Measurements from ENCODE around the gene ITGAV. TPM values are rescaled to one million over a fixed set of nuclear protein-coding genes. Genes with fewer than 3 reads are reported as not detected.

The ITGAV gene
- total and polyA plus RNA-seq, 2 experiments from 2014 or later, result 32.7 to 135 TPM

- TF ChIP-seq EZH2 (IDR thresholded peaks at IDR 0.05; ENCODE audit: borderline replicate concordance) (no peak), CTCF (IDR thresholded peaks at IDR 0.05; ENCODE audit: poor library complexity) (no peak), EZH2phosphoT487 (IDR thresholded peaks at IDR 0.05; ENCODE audit: low read depth, severe bottlenecking, unreplicated experiment) (no peak)
- Histone ChIP-seq H3K9me3 (ENCODE audit: low read depth) (no peaks in the 10 kb centered on the region), H3K36me3 (replicated peaks; ENCODE audit: insufficient read depth, low read depth) (no peaks in the 10 kb centered on the region), H3K9me2 (replicated peaks; ENCODE audit: insufficient read depth) (no peaks in the 10 kb centered on the region), H3K4me1 (ENCODE audit: insufficient read depth) (no peaks in the 10 kb centered on the region), H3K4me2 (no peak overlapping the region), H3K27me3 (no peaks in the 10 kb centered on the region), H2AFZ (no peak overlapping the region), H4K20me1 (ENCODE audit: insufficient read depth, poor library complexity, severe bottlenecking) (no peaks in the 10 kb centered on the region), H3K4me3 (no peak overlapping the region), H3K79me2 (peaks cover 5% of the 10 kb centered on the region), H3K27ac (no peak overlapping the region)
- DNase-seq (ENCODE audit: low spot score), result no peak
- WGBS (ENCODE audit: low lambda C conversion rate, missing lambda C conversion rate), result 86% methylated on average over 3 of the region's 3 CpGs
Observed at GRCh38 chr2:186624276-186624675, 34.4 kb downstream of the ITGAV start.

GRCh38 chr2:186629250-186629996, 39.6 kb downstream of the ITGAV start:
- Histone ChIP-seq H3K4me3 (no peak overlapping the region), H3K9me2 (replicated peaks; ENCODE audit: insufficient read depth) (no peaks in the 10 kb centered on the region), H3K9me3 (ENCODE audit: low read depth) (no peaks in the 10 kb centered on the region), H3K36me3 (replicated peaks; ENCODE audit: insufficient read depth, low read depth) (no peaks in the 10 kb centered on the region), H3K27ac (no peak overlapping the region), H2AFZ (no peak overlapping the region), H4K20me1 (ENCODE audit: insufficient read depth, poor library complexity, severe bottlenecking) (no peaks in the 10 kb centered on the region), H3K79me2 (peaks cover 2% of the 10 kb centered on the region), H3K4me1 (ENCODE audit: insufficient read depth) (no peaks in the 10 kb centered on the region), H3K4me2 (no peak overlapping the region), H3K27me3 (no peaks in the 10 kb centered on the region)
- 84% methylated on average over 1 of the region's 1 CpG for WGBS (ENCODE audit: low lambda C conversion rate, missing lambda C conversion rate)
- TF ChIP-seq CTCF (IDR thresholded peaks at IDR 0.05; ENCODE audit: poor library complexity) (no peak), EZH2 (IDR thresholded peaks at IDR 0.05; ENCODE audit: borderline replicate concordance) (no peak), EZH2phosphoT487 (IDR thresholded peaks at IDR 0.05; ENCODE audit: low read depth, severe bottlenecking, unreplicated experiment) (no peak)
- DNase-seq (ENCODE audit: low spot score), result no peak

- no peaks in the 10 kb centered on the region for H3K9me2 ChIP-seq (replicated peaks; ENCODE audit: insufficient read depth)
Observed at GRCh38 chr2:186632417-186632816, 42.6 kb downstream of the ITGAV start.

More at GRCh38 chr2:186632417-186632816, 42.6 kb downstream of the ITGAV start:
- Histone ChIP-seq H3K79me2 (peaks cover 2% of the 10 kb centered on the region), H3K36me3 (replicated peaks; ENCODE audit: insufficient read depth, low read depth) (no peaks in the 10 kb centered on the region), H3K4me3 (no peak overlapping the region), H4K20me1 (ENCODE audit: insufficient read depth, poor library complexity, severe bottlenecking) (no peaks in the 10 kb centered on the region), H3K9me3 (ENCODE audit: low read depth) (no peaks in the 10 kb centered on the region), H2AFZ (no peak overlapping the region), H3K4me2 (no peak overlapping the region), H3K27me3 (no peaks in the 10 kb centered on the region), H3K4me1 (ENCODE audit: insufficient read depth) (no peaks in the 10 kb centered on the region), H3K27ac (no peak overlapping the region)
- WGBS (ENCODE audit: low lambda C conversion rate, missing lambda C conversion rate), result 99% methylated on average over 2 of the region's 2 CpGs
- TF ChIP-seq EZH2phosphoT487 (IDR thresholded peaks at IDR 0.05; ENCODE audit: low read depth, severe bottlenecking, unreplicated experiment), result no peak
- no peak for TF ChIP-seq EZH2 (IDR thresholded peaks at IDR 0.05; ENCODE audit: borderline replicate concordance)
- no peak for TF ChIP-seq CTCF (IDR thresholded peaks at IDR 0.05; ENCODE audit: poor library complexity)
- DNase-seq (ENCODE audit: low spot score), result no peak

Data from hepatocyte (in vitro differentiated cells).